H1 (cell line): Measurements from ENCODE around the gene MBOAT2. TPM values are rescaled to one million over a fixed set of nuclear protein-coding genes. Genes with fewer than 3 reads are reported as not detected.

Source experiments
- NRF1 ChIP-seq: IDR thresholded peaks from 2 replicates; pipeline ENCODE4 v1.6.1; 2011; ENCODE audit warnings: mild to moderate bottlenecking, low read depth, low read length, improper control_type of control experiment
- RBBP5 ChIP-seq: IDR thresholded peaks from 2 replicates; pipeline ENCODE4 v1.7.1; 2012; ENCODE audit warnings: low read depth, mild to moderate bottlenecking, inconsistent platforms, low read length, moderate library complexity, borderline replicate concordance
- SIRT6 ChIP-seq: IDR thresholded peaks from one replicate; pipeline ENCODE4 v1.7.1; 2012; ENCODE audit warnings: low read length, inconsistent platforms
- TAF1 ChIP-seq: IDR thresholded peaks from 2 replicates; pipeline ENCODE4 v1.6.1; 2011; ENCODE audit warnings: mild to moderate bottlenecking, low read depth, low read length
- polyA plus RNA-seq, 7 experiments: library from polyadenylated mRNA; depleted of rRNA in 3 of 7; stranded (reverse) in 5 of 7; unstranded in 2 of 7; fragments of >200 nt in 5 of 7; fragments of 200-250 nt in 2 of 7; gene quantifications; 1 replicate in 5 of 7; 2 replicates in 1 of 7; 4 replicates in 1 of 7; pipeline versions ENCODE4 v1.2.1 to v1.2.3, GENCODE V29; 2011 to 2013; ENCODE audit warnings: missing spikeins in 2 of 7, mixed read lengths in 2 of 7
- total RNA-seq: library from RNA; stranded (reverse); fragmentation: NEBNext Ultra II Directional; extraction: Animal tissue kit (Norgen Biotek cat#: 25700); gene quantifications from 2 replicates; pipeline ENCODE4 v1.2.1, GENCODE V29; 2021
- TF ChIP-seq, protein P1 (sequence below), 3 experiments: IDR thresholded peaks; 1 replicate in 2 of 3; 2 replicates in 1 of 3; pipeline versions ENCODE4 v1.5.1 to v1.6.1; 2011; ENCODE audit warnings: low read length in 3 of 3, mild to moderate bottlenecking in 3 of 3, inconsistent platforms in 2 of 3, low read depth in 1 of 3, moderate library complexity in 1 of 3; ENCODE audit not compliant: insufficient read depth in 1 of 3; ENCODE audit errors: control extremely low read depth in 1 of 3

Gene MBOAT2
- total and polyA plus RNA-seq, 2 of the 8 experiments (the other 6 are each of a cell fraction or from before 2014, with no cell fraction given), result 11.2 to 23.4 TPM

DNA sequence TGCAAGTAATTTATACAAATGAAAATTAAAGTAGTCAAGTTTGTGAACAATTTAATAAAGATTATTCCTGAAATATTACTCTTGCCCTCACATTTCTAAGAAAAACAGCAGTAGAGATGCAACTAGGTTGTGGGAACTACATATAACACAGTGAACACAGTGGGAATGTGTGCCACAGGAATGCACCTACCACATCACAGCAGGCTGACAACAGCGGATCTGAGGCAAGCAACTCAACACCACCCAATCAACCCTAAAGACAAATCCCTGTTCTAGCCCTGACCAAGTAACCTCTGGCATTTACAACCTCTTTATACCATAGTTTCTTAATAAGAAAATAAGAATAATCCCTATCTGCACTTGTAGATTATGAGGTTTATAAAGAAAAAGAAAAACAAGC lies 23.4 kb downstream of the MBOAT2 start (continued):
- no peak for TF ChIP-seq RBBP5
- TF ChIP-seq, protein P1, sequence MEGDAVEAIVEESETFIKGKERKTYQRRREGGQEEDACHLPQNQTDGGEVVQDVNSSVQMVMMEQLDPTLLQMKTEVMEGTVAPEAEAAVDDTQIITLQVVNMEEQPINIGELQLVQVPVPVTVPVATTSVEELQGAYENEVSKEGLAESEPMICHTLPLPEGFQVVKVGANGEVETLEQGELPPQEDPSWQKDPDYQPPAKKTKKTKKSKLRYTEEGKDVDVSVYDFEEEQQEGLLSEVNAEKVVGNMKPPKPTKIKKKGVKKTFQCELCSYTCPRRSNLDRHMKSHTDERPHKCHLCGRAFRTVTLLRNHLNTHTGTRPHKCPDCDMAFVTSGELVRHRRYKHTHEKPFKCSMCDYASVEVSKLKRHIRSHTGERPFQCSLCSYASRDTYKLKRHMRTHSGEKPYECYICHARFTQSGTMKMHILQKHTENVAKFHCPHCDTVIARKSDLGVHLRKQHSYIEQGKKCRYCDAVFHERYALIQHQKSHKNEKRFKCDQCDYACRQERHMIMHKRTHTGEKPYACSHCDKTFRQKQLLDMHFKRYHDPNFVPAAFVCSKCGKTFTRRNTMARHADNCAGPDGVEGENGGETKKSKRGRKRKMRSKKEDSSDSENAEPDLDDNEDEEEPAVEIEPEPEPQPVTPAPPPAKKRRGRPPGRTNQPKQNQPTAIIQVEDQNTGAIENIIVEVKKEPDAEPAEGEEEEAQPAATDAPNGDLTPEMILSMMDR (IDR thresholded peaks at IDR 0.05; ENCODE audit: control extremely low read depth in 1 of 3, insufficient read depth in 1 of 3, low read depth in 1 of 3, low read length in 3 of 3), result no peak
- TF ChIP-seq NRF1, result no peak
- TF ChIP-seq TAF1, result no peak
- no peak for TF ChIP-seq SIRT6
